Lung (tissue), 12 donors: ENCODE measurements around the gene MIF. TPM values are rescaled to one million over a fixed set of nuclear protein-coding genes. Genes with fewer than 3 reads are reported as not detected.
A peak's percentile ranks its signal among the peaks of the same experiment; 100 is the strongest.

Source experiments
- ATAC-seq: fragments of 200-7000 bp; cut with Tn5 transposase; one replicate; pipeline ENCODE4 v1.9.1; 2020; ENCODE audit warnings: moderate number of reproducible peaks; ENCODE audit not compliant: insufficient read depth, low FRiP score
- DNase-seq, 3 donors: peaks; one replicate each; pipeline ENCODE4 v3.0.0-alpha.2; 2013 to 2017
- H3K27ac ChIP-seq, 2 donors: one replicate each; pipeline ENCODE4 v1.5.1; 2013; ENCODE audit warnings: mild to moderate bottlenecking in 2 of 2, moderate library complexity in 2 of 2, control low read depth in 1 of 2, inconsistent platforms in 1 of 2, low read depth in 1 of 2, low read length in 1 of 2
- H3K27me3 ChIP-seq, 3 donors: one replicate each; pipeline ENCODE4 v1.5.1; 2013; ENCODE audit warnings: low read length in 2 of 3; ENCODE audit not compliant: control insufficient read depth in 3 of 3, insufficient read depth in 3 of 3
- H3K36me3 ChIP-seq, 4 donors: one replicate each; pipeline ENCODE4 v1.5.1; 2013; ENCODE audit warnings: low read length in 4 of 4, mild to moderate bottlenecking in 1 of 4, moderate library complexity in 1 of 4; ENCODE audit not compliant: control insufficient read depth in 4 of 4, insufficient read depth in 4 of 4
- H3K4me1 ChIP-seq, 5 donors: one replicate each; pipeline ENCODE4 v1.5.1; 2013; ENCODE audit warnings: low read length in 5 of 5, mild to moderate bottlenecking in 2 of 5, moderate library complexity in 1 of 5; ENCODE audit not compliant: control insufficient read depth in 5 of 5, insufficient read depth in 5 of 5
- H3K4me3 ChIP-seq: one replicate; pipeline ENCODE4 v1.5.1; 2013; ENCODE audit warnings: mild to moderate bottlenecking, control low read depth, moderate library complexity
- H3K9ac ChIP-seq, 2 donors: one replicate each; pipeline ENCODE4 v1.5.1; 2013; ENCODE audit warnings: low read length in 2 of 2, control low read depth in 1 of 2; ENCODE audit not compliant: insufficient read depth in 1 of 2
- H3K9me3 ChIP-seq, 4 donors: one replicate each; pipeline ENCODE4 v1.5.1; 2013; ENCODE audit warnings: low read length in 3 of 4, mild to moderate bottlenecking in 1 of 4, moderate library complexity in 1 of 4; ENCODE audit not compliant: control insufficient read depth in 4 of 4, insufficient read depth in 3 of 4
- CTCF ChIP-seq: IDR thresholded peaks from 2 replicates; pipeline ENCODE4 v1.5.1; 2012; ENCODE audit warnings: mild to moderate bottlenecking; ENCODE audit errors: control extremely low read depth, extremely low read depth
- WGBS, 2 donors: extraction: QIAGEN DNeasy Blood & Tissue Kit; methylation state at CpG; one replicate each; pipeline ENCODE4 v1.1.7; 2013; 5-methylcytosine and 5-hydroxymethylcytosine counted together
- polyA plus RNA-seq, 2 donors: library from polyadenylated mRNA; stranded (reverse); fragments of 200-250 nt; gene quantifications; one replicate each; pipeline ENCODE4 v1.2.1, GENCODE V29; 2013
- total RNA-seq, 2 donors: library from RNA; depleted of rRNA in 1 of 2; stranded (reverse); fragments of >200 nt in 1 of 2; gene quantifications; one replicate each; pipeline ENCODE4 v1.2.1, GENCODE V29; 2014 to 2021
- donor health status: control.
- donor health status: control.
- donor health status: Bipolar disorder and iron deficiency.
- donor health status: healthy.
- donor health status: DM: yes; HTN: yes; CAD: no.

Gene MIF
- total and polyA plus RNA-seq, 4 donors = 71.8 to 887 (median 801) TPM

GRCh38 chr22:23875801-23876200 is 18.4 kb upstream of the MIF start:
- TF ChIP-seq CTCF = no peak

GRCh38 chr22:23877566-23877965 is 16.6 kb upstream of the MIF start:
- DNase-seq = no peak
- no peaks in the 10 kb centered on the region for H3K9me3 ChIP-seq
- H3K27ac ChIP-seq = no peak overlapping the region

More at GRCh38 chr22:23875801-23876200, 18.4 kb upstream of the MIF start:
- WGBS, 2 donors = 89 to 93% methylated on average over 2 of the region's 2 CpGs
- no peak overlapping the region for H3K9ac ChIP-seq
- H3K27me3 ChIP-seq = no peaks in the 10 kb centered on the region
- no peak overlapping the region for H3K27ac ChIP-seq
- H3K4me3 ChIP-seq = no peak overlapping the region
- no peaks in the 10 kb centered on the region for H3K4me1 ChIP-seq
- no peak for DNase-seq
- peaks cover 0 to 7% (median 5%) of the 10 kb centered on the region in 4 donors for H3K36me3 ChIP-seq
- no peaks in the 10 kb centered on the region for H3K9me3 ChIP-seq
- no peak for ATAC-seq

GRCh38 chr22:23878219-23878618 is 16.0 kb upstream of the MIF start:
- Histone ChIP-seq H3K27me3 (no peaks in the 10 kb centered on the region), H3K27ac (no peak overlapping the region), H3K36me3 (peaks cover 0 to 13% (median 8%) of the 10 kb centered on the region in 4 donors), H3K9ac (no peak overlapping the region), H3K9me3 (no peaks in the 10 kb centered on the region), H3K4me3 (no peak overlapping the region), H3K4me1 (no peaks in the 10 kb centered on the region)
- DNase-seq (peak; percentile 25 to 62 (median 45)), ATAC-seq (no peak)
- no peak for TF ChIP-seq CTCF
- 91 to 93% methylated on average over 7 of the region's 7 CpGs for WGBS, 2 donors

More at GRCh38 chr22:23877566-23877965, 16.6 kb upstream of the MIF start:
- Histone ChIP-seq H3K9ac (no peak overlapping the region), H3K27me3 (no peaks in the 10 kb centered on the region), H3K4me3 (no peak overlapping the region), H3K36me3 (peaks cover 0 to 13% (median 6%) of the 10 kb centered on the region in 4 donors), H3K4me1 (no peaks in the 10 kb centered on the region)
- no peak for TF ChIP-seq CTCF
- no peak for ATAC-seq
- WGBS, 2 donors = 96 to 97% methylated on average over 8 of the region's 8 CpGs

GRCh38 chr22:23882370-23882769 is 11.8 kb upstream of the MIF start:
- ATAC-seq = no peak
- Histone ChIP-seq H3K9ac (no peak overlapping the region), H3K36me3 (peaks cover 0 to 7% (median 3%) of the 10 kb centered on the region in 4 donors)

More at GRCh38 chr22:23882370-23882769, 11.8 kb upstream of the MIF start:
- Histone ChIP-seq H3K4me1 (no peaks in the 10 kb centered on the region), H3K27ac (no peak overlapping the region), H3K4me3 (no peak overlapping the region), H3K9me3 (no peaks in the 10 kb centered on the region), H3K27me3 (no peaks in the 10 kb centered on the region)
- no peak for DNase-seq
- no peak for TF ChIP-seq CTCF
- WGBS, 2 donors = 89 to 95% methylated on average over 20 of the region's 20 CpGs
